HuH-7 (cell line): ENCODE measurements around the gene POLR2C.
"Not testable (repeated sequence)": the region's sequence is repeated elsewhere in the genome, so short reads cannot be mapped to it uniquely, and the experiment has no call there.

Experiments used
- DNase-seq: peaks from one replicate; pipeline ENCODE4 v3.0.0; 2011; ENCODE audit warnings: low spot score

The POLR2C gene

DNA sequence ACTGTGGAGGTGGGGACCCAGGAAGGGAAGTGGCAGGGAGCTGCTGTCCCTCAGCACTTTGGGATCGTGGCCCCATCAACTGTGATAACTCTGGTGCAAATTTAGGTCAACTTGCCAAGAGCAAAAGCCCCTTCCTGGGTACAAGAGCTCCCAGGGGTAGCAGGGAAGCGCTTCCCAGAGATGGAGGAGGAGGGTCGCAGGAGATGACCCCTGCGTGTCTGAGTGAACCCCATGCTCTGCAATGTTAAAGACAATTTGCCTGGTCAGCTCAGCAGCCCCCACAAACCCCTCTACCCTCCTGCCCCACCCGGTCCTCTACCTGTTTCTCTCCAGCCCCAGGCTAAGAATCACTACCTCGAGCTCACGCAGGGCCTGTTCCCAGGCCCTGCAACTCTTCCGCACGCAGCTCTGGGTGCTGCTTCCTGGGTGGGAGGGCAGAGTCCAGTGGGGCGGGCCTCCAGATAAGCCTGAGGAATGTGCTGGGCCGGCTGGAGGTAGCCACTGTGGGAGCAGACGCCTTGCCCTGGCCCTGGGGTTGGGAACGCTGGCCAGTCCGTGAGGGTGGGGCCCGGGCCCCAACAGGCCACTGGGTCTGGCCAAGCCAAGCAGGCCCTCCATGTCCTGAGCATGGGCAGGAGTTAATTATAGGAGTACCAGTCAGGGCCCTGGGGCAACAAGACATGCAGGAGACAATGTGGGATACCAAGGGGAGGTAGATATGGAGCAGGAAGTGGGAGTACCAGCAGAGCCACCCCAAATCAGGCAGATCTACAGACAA, 17.7 kb downstream of the POLR2C start:
- peak; percentile 89 for DNase-seq

DNA sequence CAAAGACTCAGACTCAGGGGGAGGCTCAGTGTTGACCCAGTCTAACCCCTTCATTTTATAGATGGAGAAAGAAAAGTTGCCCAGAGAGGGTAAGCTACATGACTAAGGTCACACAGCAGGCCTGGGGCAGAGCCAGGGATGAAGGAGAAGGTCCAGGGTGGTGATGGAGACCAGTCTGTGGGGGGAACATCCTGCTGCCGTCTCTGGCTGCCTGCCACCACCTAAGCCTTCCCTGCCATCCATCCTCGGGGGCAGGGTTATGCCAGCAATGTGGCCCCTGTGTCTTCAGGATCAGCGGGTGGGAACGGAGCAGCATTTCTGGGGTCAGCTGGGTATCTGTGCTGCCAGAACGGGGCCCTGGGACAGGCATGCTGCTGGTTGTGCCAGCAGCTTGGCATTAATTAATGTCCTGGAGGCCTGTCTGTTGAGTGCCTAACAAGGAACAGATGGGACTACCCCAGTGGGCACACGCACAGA, 18.3 kb downstream of the POLR2C start:
- no peak for DNase-seq

DNA sequence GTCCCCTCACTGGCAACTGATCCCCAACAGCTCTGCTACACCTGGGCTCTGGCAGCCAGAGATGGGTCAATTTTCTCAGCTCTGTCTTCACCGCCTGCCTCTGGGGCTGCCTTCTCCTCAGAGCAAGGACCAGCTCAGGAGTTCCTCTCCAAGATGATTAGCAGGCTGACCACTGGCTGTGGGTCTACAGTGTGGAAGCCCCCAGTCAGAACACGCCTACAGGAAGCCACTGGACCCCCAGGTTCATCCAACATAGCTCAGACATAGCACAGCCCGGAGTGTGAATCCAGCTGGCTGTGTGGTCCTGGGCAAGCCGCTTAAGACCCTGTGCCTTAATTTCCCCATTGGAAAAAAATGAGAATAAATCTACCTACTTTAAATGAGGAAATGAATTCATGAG, 18.9 kb downstream of the POLR2C start:
- no peak for DNase-seq

DNA sequence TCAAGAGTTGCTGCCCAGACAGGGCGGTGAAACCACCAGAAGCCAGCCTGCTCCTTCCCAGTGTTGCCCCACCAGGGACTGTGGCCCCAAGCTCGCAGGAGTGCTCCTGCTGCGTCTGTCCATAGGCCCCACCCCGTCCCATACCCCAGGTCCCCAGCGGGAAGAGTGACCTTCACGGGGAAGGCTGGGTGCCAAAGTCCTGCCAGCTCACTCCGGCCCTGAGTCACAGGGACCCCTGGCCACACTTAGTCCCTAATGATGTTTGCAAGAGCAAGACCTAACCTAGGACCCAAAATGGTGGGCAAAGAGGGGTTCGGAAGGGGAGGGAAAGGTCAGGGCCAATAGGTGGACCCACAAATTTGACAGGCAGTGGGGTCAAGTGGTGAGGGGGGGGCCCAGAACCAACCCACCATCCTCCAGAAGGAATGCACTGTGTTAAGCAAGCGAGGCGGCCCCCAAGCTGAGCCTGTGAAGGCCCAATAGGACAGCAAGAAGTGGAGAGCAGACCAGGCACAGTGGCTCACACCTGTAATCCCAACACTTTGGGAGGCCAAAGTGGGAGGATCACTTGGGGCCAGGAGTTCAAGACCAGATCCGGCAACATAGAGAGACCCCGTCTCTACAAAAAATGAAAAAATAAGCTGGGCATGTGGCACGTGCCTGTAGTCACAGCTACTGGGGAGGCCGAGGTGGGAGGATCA, 20.5 kb downstream of the POLR2C start:
- no peak for DNase-seq

DNA sequence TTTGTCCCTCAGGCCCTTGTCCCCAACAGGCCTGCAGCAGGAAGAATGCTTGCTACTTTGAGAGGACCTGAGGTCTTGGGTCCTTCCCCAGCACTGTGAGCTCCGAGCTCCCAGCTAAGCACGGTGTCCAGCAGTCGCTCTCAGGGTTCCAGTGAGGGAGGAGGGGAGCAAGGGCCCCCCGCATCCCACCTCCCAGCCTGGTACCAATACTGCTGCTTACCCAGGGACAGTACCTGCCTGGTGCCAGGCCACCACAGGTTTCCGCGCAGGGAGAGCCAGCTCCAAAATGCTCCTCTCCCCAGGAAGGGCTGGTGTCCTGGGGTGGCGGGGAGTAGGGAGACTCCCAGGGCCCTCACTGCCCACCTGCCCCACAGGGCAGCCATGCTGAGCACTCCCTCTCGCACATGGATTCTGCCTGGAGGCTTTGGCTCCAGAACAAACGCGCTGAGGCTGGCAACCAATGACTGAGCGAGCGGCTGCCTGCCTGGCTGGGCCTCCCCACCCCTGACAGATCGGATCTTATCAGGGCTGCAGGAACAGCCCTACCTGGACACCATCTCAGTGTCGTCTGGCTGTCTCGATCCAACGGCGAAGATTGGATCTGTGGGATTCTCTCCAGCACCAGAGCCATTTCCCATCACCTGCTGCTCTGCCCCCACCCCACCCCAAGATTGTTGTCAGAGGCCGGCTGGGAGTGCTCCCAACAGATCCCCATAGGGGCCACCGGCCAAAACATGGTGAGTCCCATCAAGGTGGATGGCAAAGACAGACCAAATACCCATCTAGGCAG, 21.4 kb downstream of the POLR2C start:
- no peak for DNase-seq

DNA sequence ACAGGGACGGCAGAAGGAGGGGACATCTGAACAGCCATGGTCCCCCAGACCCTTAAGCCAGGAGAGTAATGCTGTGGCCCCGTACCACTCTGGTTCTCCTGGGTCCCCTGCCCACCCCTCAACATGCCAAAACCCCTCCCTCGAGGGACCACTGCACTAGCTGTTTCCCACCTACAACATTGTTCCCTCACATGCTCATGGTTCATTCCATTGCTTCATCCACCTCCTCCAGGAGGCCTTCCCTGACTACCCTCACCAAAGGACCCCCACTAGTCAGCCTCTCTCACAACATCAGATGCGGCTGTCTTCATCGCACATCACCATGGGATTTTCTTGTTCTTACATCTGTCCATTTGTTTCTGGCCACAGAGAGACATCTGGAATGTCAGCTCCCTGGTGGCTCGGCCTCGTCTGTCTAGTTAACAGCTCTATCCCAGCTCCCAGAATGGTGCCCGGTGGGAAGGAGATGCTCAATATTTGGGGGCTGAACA, 22.1 kb downstream of the POLR2C start:
- DNase-seq = no peak

DNA sequence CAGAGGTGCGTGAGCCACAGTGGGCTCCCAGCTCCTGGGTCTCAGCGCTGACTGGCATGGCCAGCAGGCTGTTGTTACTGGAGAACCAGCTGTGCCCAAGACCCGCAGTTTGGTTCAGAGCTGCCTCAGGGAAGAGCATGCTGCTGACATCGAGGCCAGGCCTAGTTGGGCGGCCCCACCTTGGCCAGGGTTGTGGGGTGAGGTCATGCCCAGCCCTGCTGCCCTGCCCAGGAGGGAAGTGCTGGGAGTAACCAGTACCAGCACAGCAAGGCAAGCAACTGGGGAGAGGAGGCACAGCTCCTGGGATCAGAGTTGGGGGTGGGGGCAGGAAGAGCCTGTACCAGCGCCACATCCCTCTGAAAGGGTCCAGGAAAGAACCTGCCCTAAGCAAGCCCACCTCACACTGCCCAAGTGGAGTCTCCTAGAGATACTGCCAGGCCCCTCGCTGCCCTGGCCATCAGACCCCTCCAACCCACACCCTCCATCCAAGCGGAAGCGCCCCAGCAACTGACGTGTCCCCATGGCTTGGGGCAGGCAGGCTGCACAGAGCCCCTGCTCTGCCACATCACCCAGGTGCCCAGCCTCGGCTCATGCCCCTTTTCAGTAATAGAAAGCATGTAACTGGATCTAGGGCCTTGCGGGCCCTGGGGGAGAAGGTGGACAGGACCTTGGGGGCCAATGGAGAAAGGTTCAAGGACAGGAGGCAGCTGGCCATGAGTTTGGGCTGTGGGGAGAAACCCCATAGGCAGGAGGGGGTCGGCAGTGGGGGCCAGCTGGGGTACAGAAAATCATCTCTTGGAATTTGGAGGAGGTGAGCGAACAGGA, 22.8 kb downstream of the POLR2C start:
- DNase-seq = no peak

DNA sequence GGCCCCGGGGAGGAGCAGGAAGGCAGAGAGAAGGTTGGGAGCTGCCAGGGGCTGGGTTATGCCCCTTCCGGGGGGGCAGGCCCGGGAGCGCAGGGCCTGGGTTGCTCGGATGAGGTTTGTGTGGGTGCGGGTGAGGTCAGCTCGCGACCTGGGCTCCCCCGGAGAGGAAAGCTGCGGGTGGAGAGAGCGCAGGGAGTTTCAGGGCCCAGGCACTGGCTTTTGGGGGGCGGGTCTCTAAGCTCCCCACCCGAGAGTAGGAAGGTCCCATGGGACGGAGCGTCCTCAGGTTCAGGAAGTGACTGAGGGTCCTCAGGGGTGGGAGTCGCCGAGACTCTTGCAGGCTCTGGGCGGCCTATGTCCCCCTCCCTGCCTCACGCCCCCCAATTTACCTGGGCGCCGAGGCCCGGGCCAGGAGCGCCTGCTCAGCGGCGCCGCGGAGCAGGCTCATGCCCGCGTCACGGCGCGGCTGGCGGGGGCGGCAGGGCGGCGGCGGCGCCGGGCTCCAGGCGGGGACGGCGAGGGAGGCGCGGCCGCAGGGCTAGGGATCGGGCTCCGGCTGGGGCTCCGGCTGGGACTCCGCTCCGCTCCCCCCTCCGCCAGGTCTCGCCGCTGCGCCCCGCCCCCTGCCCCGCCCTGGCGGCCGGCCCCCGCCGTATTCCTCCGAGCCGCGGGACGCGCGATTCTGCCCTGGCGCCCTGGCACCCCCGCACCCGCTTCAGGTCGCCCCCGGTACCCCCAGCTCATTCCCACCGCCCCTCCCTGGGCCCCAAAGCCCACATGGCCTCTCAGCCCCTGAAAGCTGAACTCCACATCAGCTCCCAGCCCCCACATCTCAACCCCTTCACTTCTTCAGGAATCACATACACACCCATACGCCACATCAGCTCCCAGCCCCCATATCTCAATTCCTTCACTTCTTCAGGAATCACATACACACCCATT, 23.7 kb downstream of the POLR2C start, which contains the start of gene DOK4:
DOK4 (minus strand) TSS at position 578 of the 942 bp plus-strand sequence. CDS start 6,986 bp downstream, outside the sequence.
- peak; percentile 89 for DNase-seq

DNA sequence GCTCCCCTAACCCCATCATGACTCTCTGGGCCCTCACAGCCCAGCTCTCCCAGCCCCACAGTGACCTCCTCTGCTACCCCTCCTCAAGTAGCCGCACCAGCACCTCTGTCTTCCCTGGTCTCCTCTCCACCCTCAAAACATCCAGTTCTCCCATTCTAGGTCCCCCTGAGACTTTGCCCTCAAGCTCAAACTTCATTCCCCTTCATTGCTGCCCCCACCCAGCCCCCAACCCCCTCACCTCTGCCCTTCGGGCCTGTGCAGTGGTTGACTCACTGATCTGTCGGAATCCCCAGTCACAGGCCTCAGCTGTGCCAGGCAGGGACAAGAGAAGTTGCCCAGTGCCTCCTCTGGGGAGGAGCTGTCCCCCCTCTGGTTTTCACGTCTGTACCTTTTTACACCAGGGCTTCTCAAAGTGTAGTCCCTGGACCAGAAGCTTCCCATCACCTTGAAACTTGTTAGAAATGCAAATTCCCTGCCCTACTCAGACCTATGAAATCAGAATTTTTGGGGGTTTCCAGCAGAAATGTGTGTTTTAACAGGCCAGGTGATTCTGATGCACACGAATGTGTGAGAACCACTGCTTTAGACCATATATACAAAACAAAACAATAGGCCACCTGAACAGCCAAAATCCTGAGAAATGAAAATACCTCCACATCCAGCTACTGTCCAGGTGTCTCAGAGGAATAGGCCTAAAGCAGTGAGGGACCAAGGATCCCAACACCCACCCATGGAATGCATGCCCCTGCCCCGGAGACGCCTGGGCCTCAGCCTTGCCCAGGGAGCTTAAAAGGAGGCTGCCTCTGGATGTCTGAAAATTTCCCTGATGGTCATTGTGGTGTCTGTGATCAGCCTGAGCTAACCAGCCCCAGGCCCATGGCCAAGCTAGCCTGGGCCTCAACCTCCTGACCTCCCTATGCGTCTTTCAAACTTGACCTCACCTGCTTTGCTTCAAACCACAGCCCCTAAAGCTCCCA, 24.7 kb downstream of the POLR2C start:
- no peak for DNase-seq

DNA sequence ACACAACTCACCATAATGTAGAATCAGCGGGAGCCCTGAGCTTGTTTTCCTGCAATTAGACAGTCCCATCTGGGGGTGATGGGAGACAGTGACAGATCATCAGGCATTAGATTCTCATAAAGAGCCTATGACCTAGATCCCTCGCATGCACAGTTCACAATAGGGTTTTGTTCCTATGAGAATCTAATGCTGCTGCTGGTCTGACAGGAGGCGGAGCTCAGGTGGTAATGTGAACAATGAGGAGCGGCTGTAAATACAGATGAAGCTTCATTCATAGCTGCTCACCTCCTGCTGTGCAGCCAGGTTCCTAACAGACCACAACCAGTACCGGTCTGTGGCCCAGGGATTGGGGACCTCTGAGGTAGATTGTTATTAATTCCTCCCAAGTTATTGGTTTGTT, 26.8 kb downstream of the POLR2C start:
- DNase-seq = no peak

DNA sequence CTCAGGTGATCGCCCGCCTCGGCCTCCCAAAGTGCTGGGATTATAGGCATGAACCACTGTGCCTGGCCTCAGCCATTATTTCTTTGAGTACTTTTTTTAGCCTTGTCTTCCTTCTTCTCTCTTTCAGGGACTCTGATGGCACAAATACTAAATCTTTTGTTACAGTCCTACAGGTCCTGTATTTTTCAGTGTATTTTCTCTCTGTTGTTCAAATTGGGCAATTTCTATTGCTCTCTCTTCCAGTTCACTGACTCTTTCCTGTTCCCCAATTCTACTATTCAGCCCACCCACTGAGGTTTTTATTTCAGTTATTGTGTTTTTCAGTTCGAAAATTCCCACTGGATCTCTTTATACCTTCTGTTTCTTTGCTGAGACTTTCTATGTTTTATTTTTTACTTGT, 31.3 kb downstream of the POLR2C start:
- no peak for DNase-seq

DNA sequence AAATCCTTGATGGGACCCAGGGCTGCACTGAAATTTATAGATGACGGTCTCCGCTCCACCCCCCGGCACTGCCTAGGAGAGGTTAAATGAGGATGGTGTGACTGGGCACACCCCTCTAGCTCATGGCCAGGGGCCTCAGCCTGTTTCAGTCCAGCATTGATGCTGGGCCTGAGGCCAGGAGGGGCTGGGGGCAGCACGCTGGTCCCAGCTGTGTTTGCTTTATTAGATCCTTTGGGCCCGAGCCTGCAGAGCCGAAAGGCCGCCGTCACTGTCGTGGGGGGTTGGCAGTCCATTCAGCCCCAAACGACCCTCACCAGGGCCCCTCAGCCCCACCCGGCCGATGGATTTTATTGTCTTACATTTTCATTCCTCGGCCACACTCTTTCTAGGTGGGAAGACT, 34.6 kb downstream of the POLR2C start:
- DNase-seq = no peak

DNA sequence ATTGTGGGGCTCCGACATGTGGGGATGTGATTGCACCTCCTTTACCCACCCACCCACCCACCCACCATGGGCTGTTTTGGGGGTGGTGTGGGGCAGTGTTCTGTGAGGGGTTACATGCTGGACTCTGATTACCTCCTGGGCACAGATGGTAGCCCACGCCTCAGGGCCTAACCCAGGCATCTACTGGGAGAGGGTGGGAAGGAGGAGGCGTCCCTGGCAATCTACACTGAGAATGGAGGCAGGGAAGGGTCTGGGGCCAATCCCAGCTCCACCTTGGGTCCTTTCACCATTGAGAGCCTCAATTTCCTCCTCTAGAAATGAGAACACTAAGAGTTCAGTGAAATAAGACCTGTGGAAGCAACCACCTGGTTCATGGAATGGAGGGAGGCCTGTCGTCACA, 35.6 kb downstream of the POLR2C start:
- DNase-seq = no peak

DNA sequence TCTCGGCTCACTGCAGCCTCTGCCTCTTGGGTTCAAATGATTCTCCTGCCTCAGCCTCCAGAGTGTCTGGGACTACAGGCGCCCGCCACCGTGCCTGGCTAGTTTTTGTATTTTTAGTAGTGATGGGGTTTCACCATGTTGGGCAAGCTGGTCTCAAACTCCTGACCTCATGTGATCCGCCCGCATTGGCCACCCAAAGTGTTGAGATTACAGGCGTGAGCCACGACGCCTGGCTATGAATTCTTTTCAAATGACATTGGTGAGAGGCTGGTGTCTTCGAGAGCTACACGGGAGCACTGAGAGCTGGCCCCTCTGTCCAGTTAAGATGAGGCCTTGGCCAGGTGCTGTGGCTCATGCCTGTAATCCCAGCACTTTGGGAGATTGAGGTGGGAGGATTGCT, 37.5 kb downstream of the POLR2C start:
- not testable (repeated sequence) for DNase-seq

DNA sequence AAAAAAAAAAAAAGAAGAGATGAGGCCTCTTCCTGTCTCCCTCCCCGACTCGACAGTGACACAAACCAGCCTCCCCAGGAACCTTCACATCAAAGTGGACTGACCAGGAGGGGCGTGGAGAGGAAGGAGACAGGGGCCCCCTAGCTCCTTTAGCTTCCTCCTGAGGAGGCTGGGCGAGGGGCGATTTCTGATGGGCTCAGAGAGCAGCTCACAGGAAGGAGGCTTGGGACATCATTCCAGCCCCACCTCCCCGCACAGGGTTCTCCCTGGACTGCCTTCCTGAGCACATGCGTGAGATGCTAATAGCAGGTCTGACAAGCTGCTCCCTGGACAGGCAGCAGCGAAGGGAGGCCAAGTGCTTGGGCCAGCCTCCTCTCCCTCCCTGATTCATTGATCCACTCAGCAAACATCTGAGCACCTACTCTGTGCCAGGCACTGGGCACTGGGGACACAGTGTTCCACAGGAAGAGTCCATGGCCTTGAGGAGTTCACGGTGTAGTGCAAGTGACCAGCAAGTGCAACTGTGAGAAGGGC, 38.2 kb downstream of the POLR2C start:
- no peak for DNase-seq

DNA sequence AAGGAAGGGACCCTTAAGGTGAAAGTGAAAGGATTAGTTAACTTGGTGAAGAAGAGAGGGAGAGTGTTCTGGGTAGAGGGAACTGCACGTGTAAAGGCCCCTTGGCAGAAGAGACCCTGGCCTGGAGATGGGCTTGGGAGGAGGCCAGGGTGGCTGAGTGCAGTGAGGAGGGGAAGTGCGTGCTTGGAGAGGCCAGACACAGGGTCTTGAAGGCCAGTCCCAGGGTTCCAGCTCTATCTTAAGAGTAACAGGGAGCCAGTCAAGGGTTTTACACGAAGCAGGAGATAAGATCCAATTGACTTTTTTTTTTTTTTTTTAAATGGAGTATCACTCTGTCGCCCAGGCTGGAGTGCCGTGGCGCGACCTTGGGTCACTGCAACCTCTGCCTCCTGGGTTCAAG, 39.0 kb downstream of the POLR2C start:
- no peak for DNase-seq

DNA sequence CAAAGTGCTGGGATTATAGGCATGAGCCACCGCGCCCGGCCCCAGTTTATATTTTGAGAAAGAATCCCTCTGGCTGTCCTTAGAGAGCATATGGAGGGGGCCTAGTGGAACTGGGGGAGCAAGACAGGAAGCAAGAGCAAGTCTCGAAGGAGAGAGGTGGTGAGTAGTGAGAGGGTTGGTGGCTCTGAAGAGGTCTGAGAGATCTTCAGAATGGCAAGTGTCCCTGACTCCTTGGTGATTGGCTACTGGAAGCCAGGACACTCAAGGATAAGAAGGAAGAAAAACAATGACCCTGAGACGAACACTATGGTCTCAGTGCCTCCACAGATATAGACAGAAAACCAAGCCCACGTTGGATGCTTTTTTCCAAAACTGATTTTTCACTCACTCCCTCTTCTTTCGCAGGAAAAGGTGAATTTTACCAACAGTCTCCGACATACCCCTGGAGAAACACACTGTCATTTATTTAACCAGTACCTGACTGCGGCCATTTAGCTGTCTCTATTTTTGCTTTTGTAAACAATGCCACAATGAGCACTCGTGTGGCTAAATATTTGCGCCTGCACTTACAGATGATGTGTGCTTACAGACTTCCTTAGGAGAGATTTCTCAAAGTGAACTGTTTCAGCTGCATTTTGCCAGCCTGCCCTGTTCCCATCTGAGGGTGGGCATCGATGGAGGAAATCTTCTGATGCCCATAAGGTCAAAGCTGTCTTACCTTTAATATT, 39.7 kb downstream of the POLR2C start:
- no peak for DNase-seq

DNA sequence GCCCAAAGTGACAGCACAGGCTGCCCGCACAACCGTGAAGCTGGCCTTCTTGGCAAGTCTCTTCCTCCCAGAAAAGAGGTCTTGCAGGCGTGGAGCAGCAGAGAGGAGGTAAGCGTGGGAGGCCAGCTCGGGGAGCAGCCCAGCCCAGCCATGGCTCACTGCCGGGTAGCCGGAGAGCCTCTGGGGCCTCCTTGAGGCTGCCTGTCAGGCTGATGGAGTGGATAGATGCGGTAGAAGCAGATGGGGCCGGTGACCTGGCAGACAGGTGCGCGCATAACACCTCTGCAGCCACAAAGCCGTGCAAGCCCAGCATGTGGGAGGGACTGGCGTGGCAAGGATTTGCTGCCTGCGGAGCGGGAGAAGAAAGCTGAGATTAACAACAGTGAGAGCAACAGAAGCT, 40.9 kb downstream of the POLR2C start:
- DNase-seq = no peak
